HepG2 (cell line): ENCODE data around the gene SPRYD3. TPM values are rescaled to one million over a fixed set of nuclear protein-coding genes. Genes with fewer than 3 reads are reported as not detected.

Experiments
- ATAC-seq: fragments of 200-7000 bp; cut with Tn5 transposase; 3 replicates; pipeline ENCODE4 v1.9.1; 2020; ENCODE audit warnings: mild to moderate bottlenecking, moderate library complexity
- BruUV-seq: library from RNA; stranded (reverse); fragments of 400-500 nt; replicated peaks from 2 replicates; lab custom pipeline; 2021; lab: Mats Ljungman, UMichigan
- CTCF ChIA-PET: fragments of 300-600 bp; formaldehyde crosslinking; extraction: SDS; loops from one replicate; lab custom pipeline; 2021; ENCODE audit warnings: low total read pairs, inconsistent platforms, low intra/inter-chr PET ratio; lab: Yijun Ruan, JAX
- POLR2A ChIA-PET: fragments of 350-600 bp; sonication (Branson Sonifier 250); formaldehyde crosslinking; loops from one replicate; lab custom pipeline; 2020; ENCODE audit warnings: antibody characterized with exemption, inconsistent platforms; lab: Yijun Ruan, JAX
- DNase-seq: peaks from one replicate; pipeline ENCODE4 v3.0.0-alpha.2; 2015; ENCODE audit warnings: low spot score
- FAIRE-seq: peaks from 3 replicates; lab custom pipeline; 2011; peaks lifted over from hg19 to GRCh38; lab: Jason Lieb, UNC
- H2AFZ ChIP-seq: one replicate; pipeline ENCODE4 v1.6.1; 2011; ENCODE audit warnings: low read length, inconsistent platforms
- H3K27ac ChIP-seq: fragments of 300-600 bp; 3 replicates; pipeline ENCODE4 v1.8.0; 2011; ENCODE audit warnings: mixed run types, mild to moderate bottlenecking, mixed read lengths, low read length, inconsistent platforms; ENCODE audit not compliant: insufficient read depth; ENCODE audit errors: extremely low read length
- H3K27me3 ChIP-seq, 2 experiments: fragments of 200-600 bp in 1 of 2; 2 replicates in 1 of 2; 3 replicates in 1 of 2; pipeline versions ENCODE4 v1.6.0 to v1.8.0; 2011; ENCODE audit warnings: low read length in 2 of 2, mild to moderate bottlenecking in 2 of 2, moderate library complexity in 2 of 2, inconsistent platforms in 1 of 2; ENCODE audit not compliant: insufficient read depth in 2 of 2, control insufficient read depth in 1 of 2
- H3K36me3 ChIP-seq, 2 experiments: fragments of 200-600 bp in 1 of 2; replicated peaks in 1 of 2; 2 replicates in 1 of 2; 3 replicates in 1 of 2; pipeline versions ENCODE4 v1.5.1 to v1.8.0; 2011; ENCODE audit warnings: low read length in 2 of 2, inconsistent platforms in 1 of 2; ENCODE audit not compliant: insufficient read depth in 2 of 2, control insufficient read depth in 1 of 2
- H3K4me1 ChIP-seq: 2 replicates; pipeline ENCODE4 v1.5.1; 2012; ENCODE audit warnings: low read length, inconsistent platforms; ENCODE audit not compliant: insufficient read depth
- H3K4me2 ChIP-seq: 2 replicates; pipeline ENCODE4 v1.6.0; 2011; ENCODE audit warnings: low read depth, low read length, inconsistent platforms
- H3K4me3 ChIP-seq, 3 experiments: fragments of 200-600 bp in 1 of 3; sonication (generic), shearing (Covaris generic) in 1 of 3; replicated peaks in 1 of 3; 2 replicates each; pipeline ENCODE4 v1.5.1; 2011 to 2016; ENCODE audit warnings: low read length in 3 of 3, inconsistent platforms in 2 of 3, low read depth in 2 of 3, mild to moderate bottlenecking in 2 of 3, control low read depth in 1 of 3, mixed read lengths in 1 of 3; ENCODE audit not compliant: insufficient read depth in 1 of 3
- H3K79me2 ChIP-seq: one replicate; pipeline ENCODE4 v1.6.1; 2011; ENCODE audit warnings: low read length, inconsistent platforms; ENCODE audit not compliant: insufficient read depth
- H3K9ac ChIP-seq: 2 replicates; pipeline ENCODE4 v1.6.0; 2011; ENCODE audit warnings: mild to moderate bottlenecking, low read depth, low read length, inconsistent platforms; ENCODE audit not compliant: insufficient read depth
- H3K9me3 ChIP-seq: 2 replicates; pipeline ENCODE4 v1.5.1; 2012; ENCODE audit warnings: mild to moderate bottlenecking, low read length
- H4K20me1 ChIP-seq: 2 replicates; pipeline ENCODE4 v1.6.0; 2011; ENCODE audit warnings: inconsistent platforms, mild to moderate bottlenecking, low read length, moderate library complexity; ENCODE audit not compliant: insufficient read depth
- ESRRA ChIP-seq: sonication (generic); formaldehyde crosslinking; IDR thresholded peaks from 2 replicates; pipeline ENCODE4 v1.5.1; 2020; ENCODE audit warnings: mild to moderate bottlenecking, low read depth, missing genetic modification reagents
- HDAC1 ChIP-seq: sonication (generic); formaldehyde crosslinking; IDR thresholded peaks from 2 replicates; pipeline ENCODE4 v1.5.1; 2020; ENCODE audit warnings: mild to moderate bottlenecking, missing genetic modification reagents
- MEF2D ChIP-seq: sonication (generic); formaldehyde crosslinking; IDR thresholded peaks from 2 replicates; pipeline ENCODE4 v1.5.1; 2020; ENCODE audit warnings: mild to moderate bottlenecking, missing genetic modification reagents
- MXD1 ChIP-seq: sonication (generic); formaldehyde crosslinking; IDR thresholded peaks from 2 replicates; pipeline ENCODE4 v1.4.0; 2020; ENCODE audit warnings: mild to moderate bottlenecking, missing genetic modification reagents
- SRY ChIP-seq: sonication (generic); formaldehyde crosslinking; IDR thresholded peaks from 2 replicates; pipeline ENCODE4 v1.8.0; 2022; ENCODE audit warnings: mild to moderate bottlenecking, missing genetic modification reagents
- TCF12 ChIP-seq, 2 experiments: fragments of 450-650 bp in 1 of 2; sonication (generic) in 1 of 2; formaldehyde crosslinking in 1 of 2; IDR thresholded peaks; 2 replicates each; pipeline versions ENCODE4 v1.6.1 to v1.8.0; 2017 to 2022; ENCODE audit warnings: antibody characterized with exemption in 1 of 2, mild to moderate bottlenecking in 1 of 2, missing genetic modification reagents in 1 of 2, moderate library complexity in 1 of 2
- THAP7 ChIP-seq: sonication (generic); formaldehyde crosslinking; IDR thresholded peaks from 2 replicates; pipeline ENCODE4 v1.8.1; 2023; ENCODE audit warnings: mild to moderate bottlenecking, missing genetic modification reagents
- ZNF318 ChIP-seq: sonication (generic); formaldehyde crosslinking; IDR thresholded peaks from 2 replicates; pipeline ENCODE4 v1.4.0; 2020; ENCODE audit warnings: mild to moderate bottlenecking, missing genetic modification reagents
- ZNF460 ChIP-seq: sonication (generic); formaldehyde crosslinking; IDR thresholded peaks from 2 replicates; pipeline ENCODE4 v1.5.1; 2020; ENCODE audit warnings: missing genetic modification reagents, mild to moderate bottlenecking, borderline replicate concordance
- ZNF501 ChIP-seq: sonication (generic); formaldehyde crosslinking; IDR thresholded peaks from 2 replicates; pipeline ENCODE4 v1.5.1; 2020; ENCODE audit warnings: mild to moderate bottlenecking, moderate library complexity, missing genetic modification reagents
- ZNF567 ChIP-seq: sonication (generic); formaldehyde crosslinking; IDR thresholded peaks from 2 replicates; pipeline ENCODE4 v1.8.1; 2023; ENCODE audit warnings: mild to moderate bottlenecking, missing genetic modification reagents, borderline replicate concordance
- ZNF672 ChIP-seq: sonication (generic); formaldehyde crosslinking; IDR thresholded peaks from 2 replicates; pipeline ENCODE4 v1.8.1; 2022; ENCODE audit warnings: missing genetic modification reagents
- ZNF713 ChIP-seq: sonication (generic); formaldehyde crosslinking; IDR thresholded peaks from 2 replicates; pipeline ENCODE4 v1.4.0; 2020; ENCODE audit warnings: mild to moderate bottlenecking, missing genetic modification reagents
- ZNF737 ChIP-seq: sonication (generic); formaldehyde crosslinking; IDR thresholded peaks from 2 replicates; pipeline ENCODE4 v1.5.0; 2020; ENCODE audit warnings: missing genetic modification reagents, mild to moderate bottlenecking, borderline replicate concordance
- WGBS: methylation state at CpG from one replicate; pipeline ENCODE4 v1.1.6; 2017; ENCODE audit warnings: low lambda C conversion rate; 5-methylcytosine and 5-hydroxymethylcytosine counted together
- in situ Hi-C: cut with HindIII; loops from 2 replicates; pipeline ENCODE4 v1.10.0; 2017; ENCODE audit warnings: low pct_unique_long_range_greater_than_20kb; ENCODE audit not compliant: extremely low pct_ligation_motif_present
- intact Hi-C: fragments of 100-400 bp; cut with micrococcal nuclease; formaldehyde crosslinking; loops from one replicate; pipeline ENCODE4 v1.10.0; 2022; ENCODE audit not compliant: unreplicated experiment
- polyA plus RNA-seq, 8 experiments: library from polyadenylated mRNA; depleted of rRNA in 3 of 8; stranded (reverse) in 7 of 8; unstranded in 1 of 8; fragments of >200 nt; fragmentation: Illumina TruSeq in 4 of 8; extraction: Trizol in 4 of 8; gene quantifications; 2 replicates each; pipeline versions ENCODE4 v1.2.1 to v1.2.3, GENCODE V29; 2011 to 2016; ENCODE audit warnings: low read depth in 4 of 8, missing spikeins in 1 of 8, mixed read lengths in 1 of 8; ENCODE audit not compliant: insufficient read depth in 1 of 8
- total RNA-seq, 5 experiments: library from RNA; depleted of rRNA; stranded (reverse); fragments of >200 nt; fragmentation: Illumina TruSeq; extraction: Trizol; gene quantifications; 2 replicates each; pipeline ENCODE4 v1.2.3, GENCODE V29; 2016; ENCODE audit warnings: low read depth in 1 of 5

Gene SPRYD3
- total and polyA plus RNA-seq, 2 of the 13 experiments (the other 11 are each of a cell fraction or from before 2014, with no cell fraction given), result 9.0 to 9.2 TPM

GRCh38 chr12:53067074-53067992 lies 11.9 kb downstream of the SPRYD3 start:
- no peak overlapping the region for H3K9ac ChIP-seq
- no peaks in the 10 kb centered on the region for H3K79me2 ChIP-seq
- ChIA-PET POLR2A (interaction anchor here (1.4 to 4.6 kb wide), 5 partner anchors 12 to 131 kb away, joined by 4 to 47 read pairs (median 7); partner anchors contain the start of genes SOAT2 and SPRYD3), CTCF (no interaction called here)
- BruUV-seq, result no TSS peak
- H3K9me3 ChIP-seq, result no peaks in the 10 kb centered on the region
- no peak overlapping the region for H3K4me2 ChIP-seq
- in situ Hi-C loops (no loop called here), intact Hi-C loops (no loop called here)
- DNase-seq (no peak), FAIRE-seq (no peak), ATAC-seq (no peak)
- no peak overlapping the region for H3K27ac ChIP-seq
- no peaks in the 10 kb centered on the region for H4K20me1 ChIP-seq
- H3K4me1 ChIP-seq, result peaks cover 19% of the 10 kb centered on the region
- WGBS, result 87% methylated on average over 7 of the region's 7 CpGs
- H3K36me3 ChIP-seq, result peaks cover 0 to 17% of the 10 kb centered on the region in 2 experiments; a peak in 2 of 5 replicates
- no peaks in the 10 kb centered on the region for H3K27me3 ChIP-seq
- no peak overlapping the region for H3K4me3 ChIP-seq
- no peak overlapping the region for H2AFZ ChIP-seq
- no peak for TF ChIP-seq ZNF737
- no peak for TF ChIP-seq ZNF713 (CRISPR knock-in tag)
- no peak for TF ChIP-seq ESRRA (CRISPR knock-in tag)
- TF ChIP-seq ZNF501 (CRISPR knock-in tag), result no peak
- no peak for TF ChIP-seq ZNF672 (CRISPR knock-in tag)
- no peak for TF ChIP-seq THAP7 (CRISPR knock-in tag)
- TF ChIP-seq ZNF567 (CRISPR knock-in tag), result no peak
- no peak for TF ChIP-seq ZNF460 (CRISPR knock-in tag)
- no peak for TF ChIP-seq MXD1 (CRISPR knock-in tag)
- TF ChIP-seq TCF12 (IDR thresholded peaks at IDR 0.05), result no peak
- TF ChIP-seq TCF12 (CRISPR knock-in tag; IDR thresholded peaks at IDR 0.05), result no peak
- TF ChIP-seq HDAC1, result no peak
- TF ChIP-seq MEF2D (CRISPR knock-in tag), result no peak
- TF ChIP-seq SRY, result no peak
- TF ChIP-seq ZNF318 (CRISPR knock-in tag), result no peak
